HepG2 (cell line): ENCODE data around the gene DOP1B. TPM values are rescaled to one million over a fixed set of nuclear protein-coding genes. Genes with fewer than 3 reads are reported as not detected.

Source experiments
- ATAC-seq: fragments of 200-7000 bp; cut with Tn5 transposase; 3 replicates; pipeline ENCODE4 v1.9.1; 2020; ENCODE audit warnings: mild to moderate bottlenecking, moderate library complexity
- BruUV-seq: library from RNA; stranded (reverse); fragments of 400-500 nt; replicated peaks from 2 replicates; lab custom pipeline; 2021; lab: Mats Ljungman, UMichigan
- CTCF ChIA-PET: fragments of 300-600 bp; formaldehyde crosslinking; extraction: SDS; loops from one replicate; lab custom pipeline; 2021; ENCODE audit warnings: low total read pairs, inconsistent platforms, low intra/inter-chr PET ratio; lab: Yijun Ruan, JAX
- POLR2A ChIA-PET: fragments of 350-600 bp; sonication (Branson Sonifier 250); formaldehyde crosslinking; loops from one replicate; lab custom pipeline; 2020; ENCODE audit warnings: antibody characterized with exemption, inconsistent platforms; lab: Yijun Ruan, JAX
- DNase-seq: peaks from one replicate; pipeline ENCODE4 v3.0.0-alpha.2; 2015; ENCODE audit warnings: low spot score
- FAIRE-seq: peaks from 3 replicates; lab custom pipeline; 2011; peaks lifted over from hg19 to GRCh38; lab: Jason Lieb, UNC
- H2AFZ ChIP-seq: one replicate; pipeline ENCODE4 v1.6.1; 2011; ENCODE audit warnings: low read length, inconsistent platforms
- H3K27ac ChIP-seq: fragments of 300-600 bp; 3 replicates; pipeline ENCODE4 v1.8.0; 2011; ENCODE audit warnings: mixed run types, mild to moderate bottlenecking, mixed read lengths, low read length, inconsistent platforms; ENCODE audit not compliant: insufficient read depth; ENCODE audit errors: extremely low read length
- H3K27me3 ChIP-seq, 2 experiments: fragments of 200-600 bp in 1 of 2; 2 replicates in 1 of 2; 3 replicates in 1 of 2; pipeline versions ENCODE4 v1.6.0 to v1.8.0; 2011; ENCODE audit warnings: low read length in 2 of 2, mild to moderate bottlenecking in 2 of 2, moderate library complexity in 2 of 2, inconsistent platforms in 1 of 2; ENCODE audit not compliant: insufficient read depth in 2 of 2, control insufficient read depth in 1 of 2
- H3K36me3 ChIP-seq, 2 experiments: fragments of 200-600 bp in 1 of 2; replicated peaks in 1 of 2; 2 replicates in 1 of 2; 3 replicates in 1 of 2; pipeline versions ENCODE4 v1.5.1 to v1.8.0; 2011; ENCODE audit warnings: low read length in 2 of 2, inconsistent platforms in 1 of 2; ENCODE audit not compliant: insufficient read depth in 2 of 2, control insufficient read depth in 1 of 2
- H3K4me1 ChIP-seq: 2 replicates; pipeline ENCODE4 v1.5.1; 2012; ENCODE audit warnings: low read length, inconsistent platforms; ENCODE audit not compliant: insufficient read depth
- H3K4me2 ChIP-seq: 2 replicates; pipeline ENCODE4 v1.6.0; 2011; ENCODE audit warnings: low read depth, low read length, inconsistent platforms
- H3K4me3 ChIP-seq, 3 experiments: fragments of 200-600 bp in 1 of 3; sonication (generic), shearing (Covaris generic) in 1 of 3; replicated peaks in 1 of 3; 2 replicates each; pipeline ENCODE4 v1.5.1; 2011 to 2016; ENCODE audit warnings: low read length in 3 of 3, inconsistent platforms in 2 of 3, low read depth in 2 of 3, mild to moderate bottlenecking in 2 of 3, control low read depth in 1 of 3, mixed read lengths in 1 of 3; ENCODE audit not compliant: insufficient read depth in 1 of 3
- H3K79me2 ChIP-seq: one replicate; pipeline ENCODE4 v1.6.1; 2011; ENCODE audit warnings: low read length, inconsistent platforms; ENCODE audit not compliant: insufficient read depth
- H3K9ac ChIP-seq: 2 replicates; pipeline ENCODE4 v1.6.0; 2011; ENCODE audit warnings: mild to moderate bottlenecking, low read depth, low read length, inconsistent platforms; ENCODE audit not compliant: insufficient read depth
- H3K9me3 ChIP-seq: 2 replicates; pipeline ENCODE4 v1.5.1; 2012; ENCODE audit warnings: mild to moderate bottlenecking, low read length
- H4K20me1 ChIP-seq: 2 replicates; pipeline ENCODE4 v1.6.0; 2011; ENCODE audit warnings: inconsistent platforms, mild to moderate bottlenecking, low read length, moderate library complexity; ENCODE audit not compliant: insufficient read depth
- ADNP ChIP-seq: sonication (generic); formaldehyde crosslinking; IDR thresholded peaks from 2 replicates; pipeline ENCODE4 v1.4.0; 2020; ENCODE audit warnings: missing genetic modification reagents
- ARID3A ChIP-seq: IDR thresholded peaks from 2 replicates; pipeline ENCODE4 v1.6.1; 2012; ENCODE audit warnings: low read depth, low read length, improper control_type of control experiment
- DRAP1 ChIP-seq: IDR thresholded peaks from 2 replicates; pipeline ENCODE4 v1.6.1; 2016; ENCODE audit warnings: missing genetic modification reagents, missing compliant biosample characterization
- HNRNPUL1 ChIP-seq: fragments of 200-400 bp; formaldehyde crosslinking; IDR thresholded peaks from 2 replicates; pipeline ENCODE4 v1.6.1; 2017; ENCODE audit warnings: low read depth, mild to moderate bottlenecking, low read length, moderate library complexity
- ISL2 ChIP-seq: sonication (generic); formaldehyde crosslinking; IDR thresholded peaks from 2 replicates; pipeline ENCODE4 v1.5.0; 2020; ENCODE audit warnings: missing genetic modification reagents
- PTBP1 ChIP-seq: fragments of 200-400 bp; formaldehyde crosslinking; IDR thresholded peaks from 2 replicates; pipeline ENCODE4 v1.6.1; 2018; ENCODE audit warnings: low read length, low read depth; ENCODE audit not compliant: poor library complexity, severe bottlenecking
- SAP130 ChIP-seq: IDR thresholded peaks from 2 replicates; pipeline ENCODE4 v1.6.1; 2016; ENCODE audit warnings: low read depth
- ZNF383 ChIP-seq: sonication (generic); formaldehyde crosslinking; IDR thresholded peaks from 2 replicates; pipeline ENCODE4 v1.4.0; 2020; ENCODE audit warnings: missing genetic modification reagents, mild to moderate bottlenecking, borderline replicate concordance
- ZNF781 ChIP-seq: sonication (generic); formaldehyde crosslinking; IDR thresholded peaks from 2 replicates; pipeline ENCODE4 v1.5.1; 2020; ENCODE audit warnings: borderline replicate concordance, mild to moderate bottlenecking, missing genetic modification reagents; ENCODE audit errors: not compliant biosample characterization
- ZSCAN25 ChIP-seq: sonication (generic); formaldehyde crosslinking; IDR thresholded peaks from 2 replicates; pipeline ENCODE4 v1.8.0; 2022; ENCODE audit warnings: mild to moderate bottlenecking, missing genetic modification reagents
- WGBS: methylation state at CpG from one replicate; pipeline ENCODE4 v1.1.6; 2017; ENCODE audit warnings: low lambda C conversion rate; 5-methylcytosine and 5-hydroxymethylcytosine counted together
- in situ Hi-C: cut with HindIII; loops from 2 replicates; pipeline ENCODE4 v1.10.0; 2017; ENCODE audit warnings: low pct_unique_long_range_greater_than_20kb; ENCODE audit not compliant: extremely low pct_ligation_motif_present
- intact Hi-C: fragments of 100-400 bp; cut with micrococcal nuclease; formaldehyde crosslinking; loops from one replicate; pipeline ENCODE4 v1.10.0; 2022; ENCODE audit not compliant: unreplicated experiment
- polyA plus RNA-seq, 8 experiments: library from polyadenylated mRNA; depleted of rRNA in 3 of 8; stranded (reverse) in 7 of 8; unstranded in 1 of 8; fragments of >200 nt; fragmentation: Illumina TruSeq in 4 of 8; extraction: Trizol in 4 of 8; gene quantifications; 2 replicates each; pipeline versions ENCODE4 v1.2.1 to v1.2.3, GENCODE V29; 2011 to 2016; ENCODE audit warnings: low read depth in 4 of 8, missing spikeins in 1 of 8, mixed read lengths in 1 of 8; ENCODE audit not compliant: insufficient read depth in 1 of 8
- total RNA-seq, 5 experiments: library from RNA; depleted of rRNA; stranded (reverse); fragments of >200 nt; fragmentation: Illumina TruSeq; extraction: Trizol; gene quantifications; 2 replicates each; pipeline ENCODE4 v1.2.3, GENCODE V29; 2016; ENCODE audit warnings: low read depth in 1 of 5
- TF ChIP-seq, protein P1 (sequence below): sonication (generic); formaldehyde crosslinking; conservative IDR thresholded peaks from 2 replicates; pipeline ENCODE4 v1.8.0; 2022; ENCODE audit warnings: low read depth, missing genetic modification reagents
- TF ChIP-seq, protein P2 (sequence below), 2 experiments: IDR thresholded peaks; 2 replicates each; pipeline ENCODE4 v1.6.1; 2011 to 2012; ENCODE audit warnings: low read length in 2 of 2, borderline replicate concordance in 1 of 2, low read depth in 1 of 2, mild to moderate bottlenecking in 1 of 2, moderate library complexity in 1 of 2
- TF ChIP-seq, protein P3 (sequence below): sonication (generic); formaldehyde crosslinking; IDR thresholded peaks from 2 replicates; pipeline ENCODE4 v1.4.0; 2020; ENCODE audit warnings: missing genetic modification reagents, mild to moderate bottlenecking, borderline replicate concordance

Gene DOP1B
- total and polyA plus RNA-seq, 2 of the 13 experiments (the other 11 are each of a cell fraction or from before 2014, with no cell fraction given), result 2.8 to 3.2 TPM

GRCh38 chr21:36156339-36156814, 247 bp upstream of the DOP1B start:
- Histone ChIP-seq H3K79me2 (no peaks in the 10 kb centered on the region), H3K9me3 (no peaks in the 10 kb centered on the region), H3K36me3 (no peaks in the 10 kb centered on the region), H2AFZ (no peak overlapping the region), H3K4me2 (peak overlapping the region; percentile 96), H3K9ac (peak overlapping the region; percentile 75), H3K27ac (peak overlapping the region; percentile 81), H3K4me3 (peak overlapping the region; percentile 85 to 91 (median 87); a peak in 5 of 6 replicates), H4K20me1 (no peaks in the 10 kb centered on the region), H3K4me1 (peaks cover 17% of the 10 kb centered on the region), H3K27me3 (peaks cover 0 to 5% of the 10 kb centered on the region in 2 experiments; a peak in 1 of 5 replicates)
- in situ Hi-C loops (loop anchor here (5.0 kb wide), 1 partner anchor 51 kb away; no protein-coding TSS in a partner anchor), intact Hi-C loops (loop anchor here (2.0 to 5.0 kb wide), 2 partner anchors 78 to 231 kb away; partner anchors contain the start of gene CHAF1B)
- ChIA-PET CTCF (interaction anchor here (2.3 kb wide), 1 partner anchor 53 kb away, joined by 10 read pairs; no protein-coding TSS in a partner anchor), POLR2A (interaction anchor here (1.0 to 2.2 kb wide), 5 partner anchors 8 to 164 kb away, joined by 3 to 15 read pairs (median 6); partner anchors contain the start of gene MORC3)
- 0% methylated on average over 4 of the region's 43 CpGs for WGBS
- DNase-seq (peak; percentile 91), FAIRE-seq (peak; percentile 82), ATAC-seq (peak; percentile 90)
- no TSS peak for BruUV-seq
- TF ChIP-seq, protein P1, sequence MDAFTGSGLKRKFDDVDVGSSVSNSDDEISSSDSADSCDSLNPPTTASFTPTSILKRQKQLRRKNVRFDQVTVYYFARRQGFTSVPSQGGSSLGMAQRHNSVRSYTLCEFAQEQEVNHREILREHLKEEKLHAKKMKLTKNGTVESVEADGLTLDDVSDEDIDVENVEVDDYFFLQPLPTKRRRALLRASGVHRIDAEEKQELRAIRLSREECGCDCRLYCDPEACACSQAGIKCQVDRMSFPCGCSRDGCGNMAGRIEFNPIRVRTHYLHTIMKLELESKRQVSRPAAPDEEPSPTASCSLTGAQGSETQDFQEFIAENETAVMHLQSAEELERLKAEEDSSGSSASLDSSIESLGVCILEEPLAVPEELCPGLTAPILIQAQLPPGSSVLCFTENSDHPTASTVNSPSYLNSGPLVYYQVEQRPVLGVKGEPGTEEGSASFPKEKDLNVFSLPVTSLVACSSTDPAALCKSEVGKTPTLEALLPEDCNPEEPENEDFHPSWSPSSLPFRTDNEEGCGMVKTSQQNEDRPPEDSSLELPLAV (CRISPR knock-in tag), result no peak
- TF ChIP-seq, protein P2, sequence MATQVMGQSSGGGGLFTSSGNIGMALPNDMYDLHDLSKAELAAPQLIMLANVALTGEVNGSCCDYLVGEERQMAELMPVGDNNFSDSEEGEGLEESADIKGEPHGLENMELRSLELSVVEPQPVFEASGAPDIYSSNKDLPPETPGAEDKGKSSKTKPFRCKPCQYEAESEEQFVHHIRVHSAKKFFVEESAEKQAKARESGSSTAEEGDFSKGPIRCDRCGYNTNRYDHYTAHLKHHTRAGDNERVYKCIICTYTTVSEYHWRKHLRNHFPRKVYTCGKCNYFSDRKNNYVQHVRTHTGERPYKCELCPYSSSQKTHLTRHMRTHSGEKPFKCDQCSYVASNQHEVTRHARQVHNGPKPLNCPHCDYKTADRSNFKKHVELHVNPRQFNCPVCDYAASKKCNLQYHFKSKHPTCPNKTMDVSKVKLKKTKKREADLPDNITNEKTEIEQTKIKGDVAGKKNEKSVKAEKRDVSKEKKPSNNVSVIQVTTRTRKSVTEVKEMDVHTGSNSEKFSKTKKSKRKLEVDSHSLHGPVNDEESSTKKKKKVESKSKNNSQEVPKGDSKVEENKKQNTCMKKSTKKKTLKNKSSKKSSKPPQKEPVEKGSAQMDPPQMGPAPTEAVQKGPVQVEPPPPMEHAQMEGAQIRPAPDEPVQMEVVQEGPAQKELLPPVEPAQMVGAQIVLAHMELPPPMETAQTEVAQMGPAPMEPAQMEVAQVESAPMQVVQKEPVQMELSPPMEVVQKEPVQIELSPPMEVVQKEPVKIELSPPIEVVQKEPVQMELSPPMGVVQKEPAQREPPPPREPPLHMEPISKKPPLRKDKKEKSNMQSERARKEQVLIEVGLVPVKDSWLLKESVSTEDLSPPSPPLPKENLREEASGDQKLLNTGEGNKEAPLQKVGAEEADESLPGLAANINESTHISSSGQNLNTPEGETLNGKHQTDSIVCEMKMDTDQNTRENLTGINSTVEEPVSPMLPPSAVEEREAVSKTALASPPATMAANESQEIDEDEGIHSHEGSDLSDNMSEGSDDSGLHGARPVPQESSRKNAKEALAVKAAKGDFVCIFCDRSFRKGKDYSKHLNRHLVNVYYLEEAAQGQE (IDR thresholded peaks at IDR 0.05; ENCODE audit: borderline replicate concordance in 1 of 2, low read depth in 1 of 2, low read length in 2 of 2), result no peak
- TF ChIP-seq ARID3A (no peak), ADNP (CRISPR knock-in tag) (no peak), ISL2 (CRISPR knock-in tag) (no peak), ZNF383 (CRISPR knock-in tag) (no peak), SAP130 (CRISPR knock-in tag) (peak; percentile 5; the same call in 1 of the 2 replicates), DRAP1 (CRISPR knock-in tag) (peak; percentile 61; the same call in 1 of the 2 replicates), PTBP1 (no peak), HNRNPUL1 (no peak), ZNF781 (CRISPR knock-in tag) (no peak), ZSCAN25 (CRISPR knock-in tag) (no peak)
- TF ChIP-seq, protein P3, sequence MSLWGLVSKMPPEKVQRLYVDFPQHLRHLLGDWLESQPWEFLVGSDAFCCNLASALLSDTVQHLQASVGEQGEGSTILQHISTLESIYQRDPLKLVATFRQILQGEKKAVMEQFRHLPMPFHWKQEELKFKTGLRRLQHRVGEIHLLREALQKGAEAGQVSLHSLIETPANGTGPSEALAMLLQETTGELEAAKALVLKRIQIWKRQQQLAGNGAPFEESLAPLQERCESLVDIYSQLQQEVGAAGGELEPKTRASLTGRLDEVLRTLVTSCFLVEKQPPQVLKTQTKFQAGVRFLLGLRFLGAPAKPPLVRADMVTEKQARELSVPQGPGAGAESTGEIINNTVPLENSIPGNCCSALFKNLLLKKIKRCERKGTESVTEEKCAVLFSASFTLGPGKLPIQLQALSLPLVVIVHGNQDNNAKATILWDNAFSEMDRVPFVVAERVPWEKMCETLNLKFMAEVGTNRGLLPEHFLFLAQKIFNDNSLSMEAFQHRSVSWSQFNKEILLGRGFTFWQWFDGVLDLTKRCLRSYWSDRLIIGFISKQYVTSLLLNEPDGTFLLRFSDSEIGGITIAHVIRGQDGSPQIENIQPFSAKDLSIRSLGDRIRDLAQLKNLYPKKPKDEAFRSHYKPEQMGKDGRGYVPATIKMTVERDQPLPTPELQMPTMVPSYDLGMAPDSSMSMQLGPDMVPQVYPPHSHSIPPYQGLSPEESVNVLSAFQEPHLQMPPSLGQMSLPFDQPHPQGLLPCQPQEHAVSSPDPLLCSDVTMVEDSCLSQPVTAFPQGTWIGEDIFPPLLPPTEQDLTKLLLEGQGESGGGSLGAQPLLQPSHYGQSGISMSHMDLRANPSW (CRISPR knock-in tag), result no peak
